D341Med (cell line): Measurements from ENCODE around the gene SLC16A6.
"Not testable (repeated sequence)": the region's sequence is repeated elsewhere in the genome, so short reads cannot be mapped to it uniquely, and the experiment has no call there.

Experiments used
- DNase-seq: peaks from one replicate; pipeline ENCODE4 v3.0.0; 2012; ENCODE audit warnings: low spot score

Gene SLC16A6

GRCh38 chr17:68248199-68248825, 42.6 kb downstream of the SLC16A6 start:
- DNase-seq: no peak

GRCh38 chr17:68247445-68248198, 43.3 kb downstream of the SLC16A6 start, which contains the start of gene AMZ2:
TSS of gene AMZ2 (plus strand) at chr17:68248043. CDS start at chr17:68250188, 2,145 bp downstream.
- peak; percentile 100 for DNase-seq

- DNase-seq: no peak
Observed at GRCh38 chr17:68246271-68247028, 44.5 kb downstream of the SLC16A6 start.

- no peak for DNase-seq
Observed at GRCh38 chr17:68239632-68240366, 51.1 kb downstream of the SLC16A6 start.

GRCh38 chr17:68238871-68239253, 52.1 kb downstream of the SLC16A6 start:
- no peak for DNase-seq

GRCh38 chr17:68238164-68238870, 52.6 kb downstream of the SLC16A6 start:
- no peak for DNase-seq

- not testable (repeated sequence) for DNase-seq
Observed at GRCh38 chr17:68237369-68238163, 53.4 kb downstream of the SLC16A6 start.

- DNase-seq: not testable (repeated sequence)
Observed at GRCh38 chr17:68235336-68235791, 55.6 kb downstream of the SLC16A6 start.

GRCh38 chr17:68234726-68235335, 56.1 kb downstream of the SLC16A6 start:
- not testable (repeated sequence) for DNase-seq

- DNase-seq: not testable (repeated sequence)
Observed at GRCh38 chr17:68232741-68233140, 58.2 kb downstream of the SLC16A6 start.

GRCh38 chr17:68231541-68231940, 59.4 kb downstream of the SLC16A6 start:
- DNase-seq: no peak

- DNase-seq: not testable (repeated sequence)
Observed at GRCh38 chr17:68231131-68231530, 59.8 kb downstream of the SLC16A6 start.

GRCh38 chr17:68229619-68230018, 61.3 kb downstream of the SLC16A6 start:
- DNase-seq: no peak

- DNase-seq: no peak
Observed at GRCh38 chr17:68228817-68229570, 61.9 kb downstream of the SLC16A6 start.

GRCh38 chr17:68228039-68228680, 62.8 kb downstream of the SLC16A6 start:
- DNase-seq: not testable (repeated sequence)

- not testable (repeated sequence) for DNase-seq
Observed at GRCh38 chr17:68225055-68225454, 65.9 kb downstream of the SLC16A6 start.

- DNase-seq: no peak
Observed at GRCh38 chr17:68222606-68223005, 68.3 kb downstream of the SLC16A6 start.

GRCh38 chr17:68221786-68222185, 69.1 kb downstream of the SLC16A6 start:
- DNase-seq: no peak

GRCh38 chr17:68220786-68221185, 70.1 kb downstream of the SLC16A6 start:
- DNase-seq: not testable (repeated sequence)
